Activated CD8-positive, alpha-beta memory T cell treated with anti-CD3 and anti-CD28 coated beads, Interleukin-2, amount 50 U/mL, for 48 hours (primary cell): Measurements from ENCODE around the gene SNAPC5.
"Not testable (repeated sequence)": the region's sequence is repeated elsewhere in the genome, so short reads cannot be mapped to it uniquely, and the experiment has no call there.

ENCODE experiments used
- DNase-seq: peaks from one replicate; pipeline ENCODE4 v3.0.0-alpha.2; 2020

SNAPC5 gene

DNA sequence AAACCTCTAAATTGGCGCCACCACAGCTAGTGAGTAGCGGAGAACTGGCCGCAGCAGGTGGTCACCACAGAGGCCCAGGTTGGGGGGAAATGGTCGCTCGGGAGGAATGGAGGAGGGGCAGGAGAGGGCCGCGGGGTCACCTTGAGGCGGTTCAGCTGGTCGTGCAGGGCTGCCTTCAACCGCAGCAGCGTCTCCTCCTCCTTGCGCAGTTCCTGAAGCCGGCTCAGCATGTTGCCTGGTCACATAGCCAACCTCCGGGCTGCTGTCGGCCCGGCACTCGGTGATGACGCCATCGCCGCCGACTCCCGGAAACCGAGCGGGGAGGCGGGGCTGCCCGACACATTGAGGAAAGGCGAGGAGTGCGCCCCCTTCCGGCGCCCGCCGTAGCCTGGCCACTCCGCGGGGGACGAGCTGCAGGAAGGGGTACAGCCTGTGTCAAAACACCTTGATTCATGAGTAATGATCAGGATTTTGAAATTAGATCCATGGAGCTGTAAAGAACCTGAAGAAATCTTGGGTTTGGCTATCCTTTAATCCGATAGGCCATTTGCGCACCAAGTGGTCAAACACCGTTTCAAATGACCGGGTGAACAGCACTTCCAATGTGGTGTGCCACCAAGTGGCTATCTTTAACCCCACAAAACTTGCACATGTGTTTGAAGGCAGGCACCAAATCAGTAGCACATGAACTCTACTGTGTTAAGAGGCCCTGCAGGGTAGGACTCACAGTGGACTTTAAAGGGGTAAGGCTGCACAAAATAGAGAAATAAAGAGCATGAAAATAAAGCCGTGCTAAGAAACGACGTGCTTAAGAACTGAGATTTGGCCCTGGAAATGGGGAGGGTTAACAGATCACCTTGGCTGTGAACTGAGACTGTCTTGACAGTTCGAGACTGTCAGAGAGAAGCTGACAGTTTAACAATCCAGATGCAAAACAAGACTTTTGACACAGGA is at the start of gene SNAPC5:
TSS of gene SNAPC5 (minus strand) at position 261 of the 954 bp plus-strand sequence. CDS start at position 230, 31 bp downstream.
- DNase-seq = peak; percentile 100

- no peak for DNase-seq
Measured at GRCh38 chr15:66545255-66545654, 47.7 kb upstream of the SNAPC5 start.

- DNase-seq = no peak
Measured at GRCh38 chr15:66542896-66543295, 45.3 kb upstream of the SNAPC5 start.

GRCh38 chr15:66535056-66535455 is 37.5 kb upstream of the SNAPC5 start:
- DNase-seq = no peak

DNA sequence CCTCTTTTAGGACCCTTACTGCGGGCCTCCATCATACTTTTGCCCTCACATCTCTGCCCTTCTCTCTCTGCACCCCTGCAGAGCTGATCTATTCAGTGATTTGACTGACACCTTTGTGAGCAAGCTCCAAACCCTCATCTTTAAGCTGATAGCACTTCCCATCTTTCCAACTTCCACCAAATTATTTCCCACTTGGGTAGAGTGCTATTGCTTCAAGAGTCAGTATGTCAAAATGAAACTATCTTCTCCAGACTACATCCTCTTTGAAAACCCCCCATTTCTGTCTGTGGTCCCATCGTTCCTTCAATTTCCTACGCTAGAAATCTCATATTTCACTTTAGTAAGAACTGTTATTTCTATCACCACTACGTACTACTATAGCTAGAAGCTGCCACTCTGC is 27.3 kb upstream of the SNAPC5 start:
- no peak for DNase-seq

DNA sequence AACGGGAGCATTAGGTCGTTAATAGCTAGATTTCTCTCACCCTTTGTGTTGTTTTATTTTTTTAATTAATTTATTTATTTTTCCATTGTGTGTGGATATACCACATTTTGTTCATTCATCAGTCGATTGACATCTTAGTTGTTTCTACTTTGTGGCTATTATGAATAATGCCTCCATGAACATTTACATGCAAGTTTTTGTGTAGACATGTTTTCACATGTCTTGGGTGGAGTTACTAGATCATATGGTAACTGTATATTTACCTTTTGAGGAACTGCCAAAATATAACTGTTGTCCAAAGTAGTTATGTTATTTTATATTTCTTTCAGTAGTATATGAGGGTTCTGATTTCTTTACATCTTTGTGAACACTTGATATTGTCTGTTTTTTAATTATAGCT is 26.4 kb upstream of the SNAPC5 start:
- DNase-seq = no peak

DNA sequence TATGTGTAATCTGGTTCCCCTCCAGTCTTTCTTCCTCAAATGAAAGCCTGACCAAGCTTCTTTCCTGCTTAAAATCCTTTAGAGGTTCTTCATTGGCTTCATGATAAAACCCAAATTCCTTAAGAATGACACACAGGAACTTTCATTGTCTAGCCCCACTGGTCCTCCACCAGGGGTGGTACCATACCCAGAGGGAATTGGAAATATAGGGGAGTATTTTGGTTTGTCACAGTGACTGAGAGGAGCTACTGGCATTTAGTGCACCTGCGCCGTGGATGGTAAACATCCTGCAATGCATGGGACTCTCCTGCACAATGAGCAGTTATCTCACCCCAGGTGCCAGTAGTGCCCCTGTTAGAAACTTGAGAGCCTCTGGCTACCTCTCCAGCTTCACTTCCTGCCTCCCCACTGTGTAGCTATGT is 18.4 kb upstream of the SNAPC5 start:
- no peak for DNase-seq

- no peak for DNase-seq
Measured at GRCh38 chr15:66514586-66514985, 17.0 kb upstream of the SNAPC5 start.

- DNase-seq = no peak
Measured at GRCh38 chr15:66508293-66508883, 10.8 kb upstream of the SNAPC5 start.

- DNase-seq = no peak
Measured at GRCh38 chr15:66505818-66506217, 8.3 kb upstream of the SNAPC5 start.

DNA sequence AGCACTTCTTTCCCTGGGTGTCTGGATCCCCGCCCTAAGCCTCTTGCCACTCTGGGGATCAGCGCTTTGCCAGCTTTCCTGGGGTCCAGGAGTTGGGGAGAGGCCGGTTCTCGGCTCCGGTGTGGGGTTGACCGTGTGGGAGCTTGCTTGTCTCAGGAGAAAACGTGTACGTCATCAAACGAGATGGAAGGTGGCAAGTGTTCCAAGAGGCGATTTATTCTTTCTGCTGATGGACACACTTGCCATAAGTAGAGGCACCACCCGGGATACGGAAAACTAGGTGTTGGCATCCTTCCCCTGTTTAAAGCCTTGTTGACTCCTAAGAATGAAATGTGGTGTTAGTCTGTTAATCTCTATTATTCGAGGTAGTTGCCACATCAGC is 7.9 kb upstream of the SNAPC5 start:
- DNase-seq = no peak

- peak; percentile 91 for DNase-seq
Measured at GRCh38 chr15:66504563-66505429, 7.2 kb upstream of the SNAPC5 start, which contains the start of the genes RPL4 and ZWILCH. Gene RPL4, minus strand, starts transcription at chr15:66504855. Its CDS starts 65 bp downstream, at chr15:66504790. Gene ZWILCH, plus strand, starts transcription at chr15:66505326. Its CDS starts 13 bp downstream, at chr15:66505339.

DNA sequence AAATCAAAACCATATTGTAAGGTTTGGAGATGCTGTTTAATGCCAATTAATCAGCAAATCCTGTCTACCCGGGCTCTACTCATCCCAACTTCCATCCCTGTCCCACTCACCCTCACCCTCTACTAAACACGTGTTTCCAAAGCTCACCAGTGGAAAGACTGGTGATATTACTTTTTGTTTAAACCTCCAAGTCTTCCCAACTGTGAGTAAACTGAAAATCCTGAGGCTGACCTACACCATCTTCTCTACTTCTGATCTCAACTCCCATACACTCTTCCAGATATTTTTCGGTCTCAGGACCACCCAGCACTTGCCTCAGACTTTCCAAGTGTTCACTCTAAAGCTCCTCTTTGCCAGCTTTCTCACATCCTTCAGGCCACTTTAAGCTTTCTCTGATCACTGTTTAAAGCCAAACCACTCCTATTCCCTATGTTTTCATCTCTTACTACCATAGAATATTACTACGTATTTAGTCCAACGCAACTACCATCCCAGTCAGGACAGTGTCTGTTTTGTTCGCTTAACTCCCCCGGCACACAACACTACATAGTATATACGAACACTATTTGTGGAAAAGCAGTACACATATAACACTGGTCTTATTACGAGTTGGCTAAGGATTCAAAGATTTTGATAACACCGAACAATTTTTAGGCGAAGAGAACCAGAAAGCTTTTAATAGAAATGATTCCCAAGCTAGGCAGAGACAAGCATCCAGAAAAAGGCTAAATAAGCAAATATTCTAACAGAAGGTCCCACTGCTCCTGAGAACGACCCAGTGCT is 6.4 kb upstream of the SNAPC5 start:
- no peak for DNase-seq

- not testable (repeated sequence) for DNase-seq
Measured at GRCh38 chr15:66503041-66503648, 5.6 kb upstream of the SNAPC5 start.

DNA sequence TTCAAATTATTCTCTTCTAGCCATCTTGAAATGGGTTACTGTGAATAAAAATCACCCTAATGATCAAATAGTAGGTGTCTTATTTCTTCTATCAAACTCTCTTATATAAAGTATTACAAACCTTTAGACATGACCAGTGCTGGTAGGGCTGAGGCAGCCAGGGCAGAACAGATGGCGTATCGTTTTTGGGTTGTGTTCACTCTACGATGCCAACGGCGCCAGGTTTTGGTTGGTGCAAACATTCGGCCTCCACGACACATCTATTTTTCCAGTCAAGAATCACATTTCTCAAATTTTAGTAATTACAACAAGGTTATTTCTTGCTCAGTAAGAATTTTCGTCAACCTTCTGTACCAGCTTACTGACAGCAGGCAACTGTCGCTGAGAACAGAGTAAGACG is 4.9 kb upstream of the SNAPC5 start:
- DNase-seq = no peak

GRCh38 chr15:66500346-66500745 is 2.8 kb upstream of the SNAPC5 start:
- peak; percentile 48 for DNase-seq

GRCh38 chr15:66498501-66499386 is 1.2 kb upstream of the SNAPC5 start:
- peak; percentile 56 for DNase-seq

DNA sequence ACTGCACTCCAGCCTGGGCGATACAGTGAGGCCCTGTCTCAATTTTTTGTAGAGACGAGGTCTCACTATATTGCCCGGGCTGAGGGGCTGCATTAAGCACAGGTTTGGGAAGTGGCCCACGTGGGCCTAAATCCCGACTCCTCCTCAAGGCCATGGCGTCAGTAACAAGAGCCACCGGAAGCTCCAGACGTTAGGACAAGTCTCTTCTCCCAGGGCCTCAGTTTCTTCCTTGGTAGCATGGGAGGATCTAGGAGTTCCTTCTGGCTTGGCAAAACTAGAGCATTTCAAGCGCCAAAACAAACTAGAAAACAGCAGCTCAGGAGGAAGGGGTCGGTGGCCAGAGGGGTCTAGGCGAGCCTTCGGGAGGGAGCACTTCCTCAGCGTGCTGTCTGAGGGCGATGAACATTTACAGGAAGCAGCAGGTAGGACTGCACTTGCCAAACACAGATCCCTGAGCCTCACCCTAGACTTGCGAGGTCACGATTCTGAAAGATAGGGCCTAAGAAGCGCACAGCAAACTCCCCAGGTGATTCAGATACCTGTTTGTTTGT is 536 bp downstream of the SNAPC5 start:
- peak; percentile 64 for DNase-seq

DNA sequence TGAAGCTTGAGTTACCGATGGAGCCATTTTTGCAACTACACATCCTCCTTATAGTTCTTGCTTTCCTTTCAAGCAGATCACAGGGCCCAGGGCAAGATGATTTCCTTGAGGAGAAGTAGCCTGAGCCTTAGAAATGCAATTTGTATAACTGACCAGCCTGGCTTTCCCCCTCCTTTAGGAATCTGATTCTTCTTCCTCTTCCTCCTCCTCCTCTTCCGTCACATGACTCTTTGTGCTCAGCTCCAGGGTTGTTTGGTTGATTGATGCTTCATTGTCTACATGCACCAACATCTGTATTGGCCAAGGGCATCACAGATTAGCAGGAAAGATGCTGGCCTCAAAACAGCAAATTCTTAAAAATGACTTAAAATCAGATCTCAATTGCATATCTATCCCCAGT is 3.3 kb downstream of the SNAPC5 start:
- no peak for DNase-seq

DNA sequence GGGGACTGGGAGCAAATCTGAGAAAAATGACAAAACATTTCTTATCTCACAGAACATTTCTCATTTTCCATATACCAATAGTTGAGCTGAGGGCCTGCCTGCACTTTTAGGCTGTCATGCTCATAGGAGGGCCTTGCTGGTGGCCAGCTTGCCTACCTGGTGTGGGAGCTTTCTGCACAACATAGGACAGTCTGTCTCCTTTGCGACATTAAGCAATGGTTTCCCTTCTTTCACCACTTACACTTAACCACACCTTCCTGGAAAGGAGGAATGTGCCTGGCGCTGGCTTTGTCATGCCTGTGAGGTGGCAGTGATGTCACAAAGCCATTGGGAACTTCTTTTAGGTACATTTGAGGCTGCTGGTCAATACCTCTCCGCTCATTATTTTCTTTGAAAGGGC is 5.7 kb downstream of the SNAPC5 start:
- no peak for DNase-seq
